ENCODE data around the gene SIRPB2.

The SIRPB2 gene

GRCh38 chr20:1491860-1492642 lies 831 bp upstream of the SIRPB2 start:
- in situ Hi-C loops (cut with MboI; ENCODE audit: low sequenced_read_pairs, unreplicated experiment) = no loop called here
- DNase-seq (ENCODE audit: low spot score) = no peak
- TF ChIP-seq CTCF (IDR thresholded peaks at IDR 0.05; ENCODE audit: borderline replicate concordance, control extremely low read depth, extremely low read depth, insufficient read depth, missing control alignments) = no peak

GRCh38 chr20:1490643-1491195 lies 501 bp downstream of the SIRPB2 start:
- TF ChIP-seq CTCF (IDR thresholded peaks at IDR 0.05; ENCODE audit: borderline replicate concordance, control extremely low read depth, extremely low read depth, insufficient read depth, missing control alignments) = no peak
- DNase-seq (ENCODE audit: low spot score) = no peak
- in situ Hi-C loops (cut with MboI; ENCODE audit: low sequenced_read_pairs, unreplicated experiment) = no loop called here

DNA sequence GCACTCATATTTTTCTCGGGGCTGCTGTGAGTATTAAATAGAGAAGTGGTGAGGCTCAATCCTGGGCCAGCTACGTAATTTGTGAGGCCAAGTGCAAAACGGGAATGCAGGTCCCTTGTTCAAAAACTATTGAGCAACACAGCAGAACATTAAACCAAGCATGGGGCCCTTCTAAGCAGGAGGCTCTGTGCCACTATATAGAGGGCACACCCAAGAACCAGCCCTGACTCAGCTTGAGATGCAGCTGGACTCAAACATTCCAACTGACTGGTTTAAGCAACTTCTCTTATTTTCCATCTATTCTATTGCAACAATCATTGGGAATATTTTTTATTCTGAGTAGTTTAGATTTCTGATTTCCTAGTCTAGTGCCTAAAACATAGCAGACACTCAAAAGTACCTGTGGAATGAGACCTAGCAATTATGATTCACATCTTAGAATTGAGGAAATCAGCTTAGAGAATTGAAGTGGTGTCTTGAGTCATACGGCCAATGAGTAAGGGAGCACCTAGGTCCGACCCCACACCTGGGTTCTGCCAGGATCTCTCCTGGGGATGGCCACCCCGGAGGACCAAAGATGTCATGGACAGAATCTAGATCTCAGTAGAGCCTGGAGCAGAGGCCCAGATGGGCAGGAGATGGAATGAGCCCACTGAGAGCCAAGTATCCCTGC lies 1.3 kb downstream of the SIRPB2 start:
- in situ Hi-C loops (cut with MboI; ENCODE audit: low sequenced_read_pairs, unreplicated experiment) = no loop called here
- no peak for DNase-seq (ENCODE audit: low spot score)
- TF ChIP-seq CTCF (IDR thresholded peaks at IDR 0.05; ENCODE audit: borderline replicate concordance, control extremely low read depth, extremely low read depth, insufficient read depth, missing control alignments) = no peak

DNA sequence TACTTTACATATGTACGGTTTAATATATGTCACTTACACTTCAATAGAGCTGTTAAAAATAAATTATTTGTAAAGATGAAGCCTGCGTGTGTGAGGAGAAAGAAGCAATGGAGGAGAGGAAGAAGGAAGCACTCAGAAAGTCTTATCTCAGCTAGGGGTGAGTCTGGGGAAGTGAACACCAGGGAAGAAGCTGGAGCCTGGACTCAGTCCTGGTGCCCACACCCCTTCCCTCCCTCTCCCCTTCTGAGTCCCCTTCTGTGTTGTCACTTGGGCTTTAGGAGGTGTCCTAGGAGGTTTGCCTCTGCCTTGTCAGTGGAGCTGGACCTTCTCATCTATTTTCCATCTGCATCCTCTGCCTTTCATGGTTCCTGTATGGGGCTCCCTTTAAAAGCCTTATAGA lies 1.9 kb downstream of the SIRPB2 start:
- no peak for DNase-seq (ENCODE audit: low spot score)
- in situ Hi-C loops (cut with MboI; ENCODE audit: low sequenced_read_pairs, unreplicated experiment) = no loop called here
- no peak for TF ChIP-seq CTCF (IDR thresholded peaks at IDR 0.05; ENCODE audit: borderline replicate concordance, control extremely low read depth, extremely low read depth, insufficient read depth, missing control alignments)

- in situ Hi-C loops (cut with MboI; ENCODE audit: low sequenced_read_pairs, unreplicated experiment) = no loop called here
- no peak for TF ChIP-seq CTCF (IDR thresholded peaks at IDR 0.05; ENCODE audit: borderline replicate concordance, control extremely low read depth, extremely low read depth, insufficient read depth, missing control alignments)
- DNase-seq (ENCODE audit: low spot score) = no peak
These were observed 4.7 kb downstream of the SIRPB2 start for GRCh38 chr20:1486566-1486965.

GRCh38 chr20:1484438-1485116 lies 6.6 kb downstream of the SIRPB2 start:
- in situ Hi-C loops (cut with MboI; ENCODE audit: low sequenced_read_pairs, unreplicated experiment) = no loop called here
- no peak for TF ChIP-seq CTCF (IDR thresholded peaks at IDR 0.05; ENCODE audit: borderline replicate concordance, control extremely low read depth, extremely low read depth, insufficient read depth, missing control alignments)
- no peak for DNase-seq (ENCODE audit: low spot score)

All from GM13976 (cell line).